K562 (cell line): ENCODE data around the gene GOLGA2. TPM values are rescaled to one million over a fixed set of nuclear protein-coding genes. Genes with fewer than 3 reads are reported as not detected.

Experiments
- CBX3 ChIP-seq, 2 experiments: IDR thresholded peaks; 1 replicate in 1 of 2; 2 replicates in 1 of 2; pipeline ENCODE4 v1.6.1; 2012; ENCODE audit warnings: inconsistent platforms in 2 of 2, low read length in 2 of 2, borderline replicate concordance in 1 of 2, control low read depth in 1 of 2
- ELF2 ChIP-seq: fragments of 250-450 bp; sonication (Bioruptor Pico); IDR thresholded peaks from 2 replicates; pipeline ENCODE4 v1.5.0; 2021; ENCODE audit warnings: mild to moderate bottlenecking
- HINFP ChIP-seq: fragments of 450-650 bp; conservative IDR thresholded peaks from 2 replicates; pipeline ENCODE4 v1.6.1; 2016; ENCODE audit warnings: missing genetic modification characterization, low read depth, mild to moderate bottlenecking, control low read depth, missing compliant biosample characterization
- NCOR1 ChIP-seq: fragments of 450-650 bp; IDR thresholded peaks from 2 replicates; pipeline ENCODE4 v1.6.1; 2016; ENCODE audit warnings: mild to moderate bottlenecking, moderate library complexity
- PHF8 ChIP-seq: fragments of 200-600 bp; sonication (generic); IDR thresholded peaks from 2 replicates; pipeline ENCODE4 v1.6.1; 2012; ENCODE audit warnings: mixed run types, mild to moderate bottlenecking, inconsistent platforms, low read length, moderate library complexity, borderline replicate concordance
- RBM15 ChIP-seq: fragments of 200-400 bp; formaldehyde crosslinking; IDR thresholded peaks from 2 replicates; pipeline ENCODE4 v1.6.1; 2018; ENCODE audit warnings: mild to moderate bottlenecking, low read length, moderate library complexity; ENCODE audit not compliant: insufficient read depth
- SMAD4 ChIP-seq: fragments of 250-450 bp; sonication (Bioruptor Pico); conservative IDR thresholded peaks from 2 replicates; pipeline ENCODE4 v1.8.0; 2021; ENCODE audit warnings: inconsistent platforms, mild to moderate bottlenecking, moderate library complexity
- SMARCE1 ChIP-seq: fragments of 450-650 bp; IDR thresholded peaks from 2 replicates; pipeline ENCODE4 v1.7.1; 2016; ENCODE audit warnings: mild to moderate bottlenecking
- SMC3 ChIP-seq: conservative IDR thresholded peaks from 2 replicates; pipeline ENCODE4 v1.6.1; 2011; ENCODE audit warnings: low read depth, low read length, improper control_type of control experiment; ENCODE audit not compliant: insufficient read depth
- TSC22D4 ChIP-seq: fragments of 450-650 bp; IDR thresholded peaks from 2 replicates; pipeline ENCODE4 v1.6.1; 2016; ENCODE audit warnings: missing genetic modification characterization, missing biosample characterization, control low read depth
- ZBTB17 ChIP-seq: fragments of 450-650 bp; formaldehyde crosslinking; IDR thresholded peaks from 2 replicates; pipeline ENCODE4 v1.4.0; 2020; ENCODE audit warnings: mild to moderate bottlenecking
- ZFP30 ChIP-seq: fragments of 250-450 bp; sonication (Bioruptor Pico); IDR thresholded peaks from 2 replicates; pipeline ENCODE4 v1.8.0; 2022; ENCODE audit warnings: moderate library complexity, mild to moderate bottlenecking, inconsistent platforms, borderline replicate concordance
- ZFP36 ChIP-seq: fragments of 150-350 bp; IDR thresholded peaks from 2 replicates; pipeline ENCODE4 v1.6.1; 2018; ENCODE audit warnings: low read length, low read depth; ENCODE audit not compliant: partially characterized antibody
- ZNF224 ChIP-seq: sonication (generic); formaldehyde crosslinking; IDR thresholded peaks from 2 replicates; pipeline ENCODE4 v1.8.0; 2022; ENCODE audit warnings: mild to moderate bottlenecking, missing genetic modification reagents
- ZNF584 ChIP-seq: fragments of 200-800 bp; sonication (Bioruptor generic); IDR thresholded peaks from 2 replicates; pipeline ENCODE4 v1.6.1; 2016; ENCODE audit warnings: low read depth, mild to moderate bottlenecking, missing genetic modification characterization, missing compliant biosample characterization
- ZNF589 ChIP-seq: fragments of 200-800 bp; sonication (Bioruptor generic); IDR thresholded peaks from 2 replicates; pipeline ENCODE4 v1.6.1; 2016; ENCODE audit warnings: low read depth, missing genetic modification characterization, missing compliant biosample characterization
- polyA plus RNA-seq, 8 experiments: library from polyadenylated mRNA; depleted of rRNA in 4 of 8; stranded (reverse) in 5 of 8; unstranded in 3 of 8; fragments of >200 nt; fragmentation: Nextera tagmentation in 2 of 8; fragmentation: Illumina TruSeq in 1 of 8; extraction: Ambion mirVana in 2 of 8; extraction: Trizol in 1 of 8; gene quantifications; 2 replicates each; pipeline versions ENCODE4 v1.2.1 to v1.2.3, GENCODE V29; 2011 to 2014; ENCODE audit warnings: inconsistent platforms in 1 of 8, missing spikeins in 1 of 8
- total RNA-seq, 7 experiments: library from RNA; depleted of rRNA in 6 of 7; stranded (reverse); fragments of >200 nt in 6 of 7; fragmentation: Illumina TruSeq in 2 of 7; extraction: Trizol in 2 of 7; gene quantifications; 2 replicates each; pipeline versions ENCODE4 v1.2.1 to v1.2.3, GENCODE V29; 2011 to 2021; ENCODE audit warnings: low replicate concordance in 1 of 7
- TF ChIP-seq, protein P1 (sequence below): fragments of 150-350 bp; IDR thresholded peaks from 2 replicates; pipeline ENCODE4 v1.6.1; 2014; ENCODE audit warnings: low read depth, mild to moderate bottlenecking, low read length, borderline replicate concordance
- TF ChIP-seq, protein P2 (sequence below): fragments of 200-400 bp; formaldehyde crosslinking; IDR thresholded peaks from 2 replicates; pipeline ENCODE4 v1.6.1; 2017; ENCODE audit warnings: mild to moderate bottlenecking, low read depth, low read length, moderate library complexity

Gene GOLGA2
- total and polyA plus RNA-seq, 9 of the 15 experiments (the other 6 are each of a cell fraction or from before 2014, with no cell fraction given), result 15.7 to 138 (median 76.0) TPM

DNA sequence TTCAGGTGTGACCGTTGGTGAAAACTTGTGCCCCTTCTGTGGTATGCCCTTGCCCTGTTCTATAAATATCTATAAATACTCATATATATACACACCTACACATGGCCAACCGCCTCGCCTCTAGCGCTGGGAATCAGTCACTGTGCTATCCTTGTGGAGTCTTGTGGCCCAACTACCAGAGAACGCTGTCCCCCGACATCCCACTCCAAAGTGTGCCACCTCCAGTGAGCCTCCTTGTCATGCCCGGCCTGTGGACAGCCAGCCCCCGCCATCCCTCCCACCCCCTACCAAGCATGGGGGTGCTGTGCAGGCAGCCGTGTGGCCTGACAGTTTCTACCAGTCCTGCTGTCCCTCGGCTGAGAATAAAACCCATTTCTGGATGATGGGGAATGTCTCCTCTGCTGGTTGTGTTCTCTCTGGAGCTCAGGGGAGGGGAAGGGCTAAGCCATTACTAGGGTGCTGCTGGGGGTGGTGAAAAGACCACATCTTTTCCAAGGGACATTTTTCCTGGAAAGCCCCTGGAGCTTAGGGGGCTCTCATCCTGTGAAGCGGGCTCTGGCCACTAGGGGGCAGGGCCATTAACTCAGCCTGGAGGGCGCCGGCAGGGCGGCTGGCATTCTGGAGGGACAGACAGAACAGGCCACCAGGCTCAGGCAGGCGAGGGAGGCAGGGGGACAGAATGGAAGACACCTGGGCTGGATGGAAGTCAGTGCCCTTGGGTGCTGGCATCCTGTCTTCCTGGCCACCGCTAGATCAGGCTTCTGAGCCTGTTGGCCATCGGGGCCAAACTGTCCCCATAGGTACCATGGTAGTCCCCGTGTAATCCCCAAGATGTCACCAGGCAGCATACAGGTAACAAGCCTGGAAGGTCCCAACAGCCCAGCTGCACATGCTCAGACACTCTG is 20.7 kb downstream of the GOLGA2 start (continued):
- TF ChIP-seq, protein P1, sequence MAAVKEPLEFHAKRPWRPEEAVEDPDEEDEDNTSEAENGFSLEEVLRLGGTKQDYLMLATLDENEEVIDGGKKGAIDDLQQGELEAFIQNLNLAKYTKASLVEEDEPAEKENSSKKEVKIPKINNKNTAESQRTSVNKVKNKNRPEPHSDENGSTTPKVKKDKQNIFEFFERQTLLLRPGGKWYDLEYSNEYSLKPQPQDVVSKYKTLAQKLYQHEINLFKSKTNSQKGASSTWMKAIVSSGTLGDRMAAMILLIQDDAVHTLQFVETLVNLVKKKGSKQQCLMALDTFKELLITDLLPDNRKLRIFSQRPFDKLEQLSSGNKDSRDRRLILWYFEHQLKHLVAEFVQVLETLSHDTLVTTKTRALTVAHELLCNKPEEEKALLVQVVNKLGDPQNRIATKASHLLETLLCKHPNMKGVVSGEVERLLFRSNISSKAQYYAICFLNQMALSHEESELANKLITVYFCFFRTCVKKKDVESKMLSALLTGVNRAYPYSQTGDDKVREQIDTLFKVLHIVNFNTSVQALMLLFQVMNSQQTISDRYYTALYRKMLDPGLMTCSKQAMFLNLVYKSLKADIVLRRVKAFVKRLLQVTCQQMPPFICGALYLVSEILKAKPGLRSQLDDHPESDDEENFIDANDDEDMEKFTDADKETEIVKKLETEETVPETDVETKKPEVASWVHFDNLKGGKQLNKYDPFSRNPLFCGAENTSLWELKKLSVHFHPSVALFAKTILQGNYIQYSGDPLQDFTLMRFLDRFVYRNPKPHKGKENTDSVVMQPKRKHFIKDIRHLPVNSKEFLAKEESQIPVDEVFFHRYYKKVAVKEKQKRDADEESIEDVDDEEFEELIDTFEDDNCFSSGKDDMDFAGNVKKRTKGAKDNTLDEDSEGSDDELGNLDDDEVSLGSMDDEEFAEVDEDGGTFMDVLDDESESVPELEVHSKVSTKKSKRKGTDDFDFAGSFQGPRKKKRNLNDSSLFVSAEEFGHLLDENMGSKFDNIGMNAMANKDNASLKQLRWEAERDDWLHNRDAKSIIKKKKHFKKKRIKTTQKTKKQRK, result no peak
- TF ChIP-seq SMAD4 (CRISPR knock-in tag), result peak; percentile 70
- no peak; the same call in 1 of the 2 replicates for TF ChIP-seq PHF8
- no peak for TF ChIP-seq ZFP36
- no peak for TF ChIP-seq ZNF584 (CRISPR knock-in tag)
- TF ChIP-seq SMC3, result peak; percentile 82
- peak in 1 of 2 experiments; percentile 69; a peak in 2 of 3 replicates for TF ChIP-seq CBX3 (IDR thresholded peaks at IDR 0.05; ENCODE audit: borderline replicate concordance in 1 of 2, low read length in 2 of 2)
- TF ChIP-seq ELF2, result no peak
- TF ChIP-seq SMARCE1, result no peak
- TF ChIP-seq TSC22D4, result no peak
- TF ChIP-seq, protein P2, sequence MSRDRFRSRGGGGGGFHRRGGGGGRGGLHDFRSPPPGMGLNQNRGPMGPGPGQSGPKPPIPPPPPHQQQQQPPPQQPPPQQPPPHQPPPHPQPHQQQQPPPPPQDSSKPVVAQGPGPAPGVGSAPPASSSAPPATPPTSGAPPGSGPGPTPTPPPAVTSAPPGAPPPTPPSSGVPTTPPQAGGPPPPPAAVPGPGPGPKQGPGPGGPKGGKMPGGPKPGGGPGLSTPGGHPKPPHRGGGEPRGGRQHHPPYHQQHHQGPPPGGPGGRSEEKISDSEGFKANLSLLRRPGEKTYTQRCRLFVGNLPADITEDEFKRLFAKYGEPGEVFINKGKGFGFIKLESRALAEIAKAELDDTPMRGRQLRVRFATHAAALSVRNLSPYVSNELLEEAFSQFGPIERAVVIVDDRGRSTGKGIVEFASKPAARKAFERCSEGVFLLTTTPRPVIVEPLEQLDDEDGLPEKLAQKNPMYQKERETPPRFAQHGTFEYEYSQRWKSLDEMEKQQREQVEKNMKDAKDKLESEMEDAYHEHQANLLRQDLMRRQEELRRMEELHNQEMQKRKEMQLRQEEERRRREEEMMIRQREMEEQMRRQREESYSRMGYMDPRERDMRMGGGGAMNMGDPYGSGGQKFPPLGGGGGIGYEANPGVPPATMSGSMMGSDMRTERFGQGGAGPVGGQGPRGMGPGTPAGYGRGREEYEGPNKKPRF, result no peak
- no peak for TF ChIP-seq ZBTB17
- TF ChIP-seq HINFP (tag), result no peak
- TF ChIP-seq NCOR1, result no peak
- no peak for TF ChIP-seq ZNF589 (CRISPR knock-in tag)
- TF ChIP-seq ZFP30 (CRISPR knock-in tag), result no peak
- TF ChIP-seq ZNF224 (CRISPR knock-in tag), result no peak
- TF ChIP-seq RBM15, result no peak
